ENCODE results near the gene MIA.

MIA gene

DNA sequence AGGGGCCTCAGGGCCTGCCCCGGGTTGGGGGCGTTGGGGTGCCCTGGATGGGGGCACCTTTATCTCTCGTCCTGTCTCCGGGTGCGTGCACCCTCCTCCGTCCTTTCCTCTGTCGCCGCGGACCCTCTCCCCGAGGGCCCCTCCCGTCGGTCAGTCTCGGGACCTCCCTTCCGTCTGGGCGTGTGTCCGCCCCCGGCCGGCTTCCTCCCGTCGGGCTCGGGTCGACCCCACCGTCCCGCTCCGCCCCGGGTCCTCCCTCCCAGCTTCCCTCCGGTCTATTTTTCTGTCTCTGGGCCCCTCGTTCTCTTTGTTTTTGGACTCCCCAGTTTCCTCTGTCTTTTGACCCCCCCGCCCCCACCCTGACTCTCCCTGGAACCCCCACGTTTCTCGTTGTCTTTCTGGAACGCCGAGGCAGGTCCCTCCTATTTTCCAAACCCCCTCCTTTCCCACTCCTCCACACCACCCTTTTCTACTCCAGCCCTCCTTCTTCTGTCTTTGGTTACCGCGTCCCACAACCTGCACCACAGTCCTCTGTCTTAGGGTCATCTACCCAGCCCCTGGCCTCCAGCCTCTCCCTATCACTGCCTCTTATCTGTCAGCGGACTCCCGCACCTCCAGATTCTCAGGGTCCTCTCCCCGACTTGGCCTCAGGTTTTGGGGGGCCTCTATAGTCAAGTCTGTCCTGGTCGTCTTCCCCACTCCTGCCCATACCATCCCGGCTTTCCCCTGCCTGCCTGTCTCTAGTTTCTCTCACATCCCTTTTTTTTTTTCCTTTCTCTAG is 24.4 kb downstream of the MIA start (continued):
- TF ChIP-seq KLF16 (tag by site-specific recombination; IDR thresholded peaks at IDR 0.05): peak; percentile 92
- peak; percentile 46; the same call in 1 of the 2 replicates for TF ChIP-seq ZNF501 (tag by site-specific recombination; IDR thresholded peaks at IDR 0.05)
- TF ChIP-seq ZNF157 (tag by site-specific recombination; IDR thresholded peaks at IDR 0.05): no peak
- no peak for TF ChIP-seq ZNF48 (tag by site-specific recombination; IDR thresholded peaks at IDR 0.05)
- TF ChIP-seq ZNF138 (tag by site-specific recombination; IDR thresholded peaks at IDR 0.05; ENCODE audit: borderline replicate concordance): no peak
- peak; percentile 70; the same call in 1 of the 2 replicates for TF ChIP-seq ZNF792 (tag by site-specific recombination; IDR thresholded peaks at IDR 0.05)
- TF ChIP-seq ZBTB1 (tag by site-specific recombination; IDR thresholded peaks at IDR 0.05): no peak
- no peak for TF ChIP-seq ZNF548 (tag by site-specific recombination; IDR thresholded peaks at IDR 0.05)
- TF ChIP-seq SP3 (tag by site-specific recombination; IDR thresholded peaks at IDR 0.05): peak; percentile 96
- no peak for TF ChIP-seq ZNF202 (tag by site-specific recombination; IDR thresholded peaks at IDR 0.05; ENCODE audit: borderline replicate concordance)
- TF ChIP-seq BCL11A (tag by site-specific recombination; IDR thresholded peaks at IDR 0.05; ENCODE audit: low read depth): no peak; the same call in none of the 2 replicates
- TF ChIP-seq, protein P1, sequence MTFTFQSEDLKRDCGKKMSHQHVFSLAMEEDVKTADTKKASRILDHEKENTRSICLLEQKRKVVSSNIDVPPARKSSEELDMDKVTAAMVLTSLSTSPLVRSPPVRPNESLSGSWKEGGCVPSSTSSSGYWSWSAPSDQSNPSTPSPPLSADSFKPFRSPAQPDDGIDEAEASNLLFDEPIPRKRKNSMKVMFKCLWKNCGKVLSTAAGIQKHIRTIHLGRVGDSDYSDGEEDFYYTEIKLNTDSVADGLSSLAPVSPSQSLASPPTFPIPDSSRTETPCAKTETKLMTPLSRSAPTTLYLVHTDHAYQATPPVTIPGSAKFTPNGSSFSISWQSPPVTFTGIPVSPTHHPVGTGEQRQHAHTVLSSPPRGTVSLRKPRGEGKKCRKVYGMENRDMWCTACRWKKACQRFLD (tag by site-specific recombination; IDR thresholded peaks at IDR 0.05): no peak
- TF ChIP-seq ZNF366 (tag by site-specific recombination; conservative IDR thresholded peaks at IDR 0.05): no peak; the same call in 1 of the 2 replicates
- TF ChIP-seq ZNF544 (tag by site-specific recombination; IDR thresholded peaks at IDR 0.05): no peak
- TF ChIP-seq HOXD13 (CRISPR knock-in tag; IDR thresholded peaks at IDR 0.05; ENCODE audit: borderline replicate concordance): no peak
- TF ChIP-seq, protein P2, sequence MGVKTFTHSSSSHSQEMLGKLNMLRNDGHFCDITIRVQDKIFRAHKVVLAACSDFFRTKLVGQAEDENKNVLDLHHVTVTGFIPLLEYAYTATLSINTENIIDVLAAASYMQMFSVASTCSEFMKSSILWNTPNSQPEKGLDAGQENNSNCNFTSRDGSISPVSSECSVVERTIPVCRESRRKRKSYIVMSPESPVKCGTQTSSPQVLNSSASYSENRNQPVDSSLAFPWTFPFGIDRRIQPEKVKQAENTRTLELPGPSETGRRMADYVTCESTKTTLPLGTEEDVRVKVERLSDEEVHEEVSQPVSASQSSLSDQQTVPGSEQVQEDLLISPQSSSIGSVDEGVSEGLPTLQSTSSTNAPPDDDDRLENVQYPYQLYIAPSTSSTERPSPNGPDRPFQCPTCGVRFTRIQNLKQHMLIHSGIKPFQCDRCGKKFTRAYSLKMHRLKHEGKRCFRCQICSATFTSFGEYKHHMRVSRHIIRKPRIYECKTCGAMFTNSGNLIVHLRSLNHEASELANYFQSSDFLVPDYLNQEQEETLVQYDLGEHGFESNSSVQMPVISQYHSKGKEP (tag by site-specific recombination; IDR thresholded peaks at IDR 0.05): no peak
- peak; percentile 60 for TF ChIP-seq GLIS1 (tag by site-specific recombination; IDR thresholded peaks at IDR 0.05)
- TF ChIP-seq, protein P3, sequence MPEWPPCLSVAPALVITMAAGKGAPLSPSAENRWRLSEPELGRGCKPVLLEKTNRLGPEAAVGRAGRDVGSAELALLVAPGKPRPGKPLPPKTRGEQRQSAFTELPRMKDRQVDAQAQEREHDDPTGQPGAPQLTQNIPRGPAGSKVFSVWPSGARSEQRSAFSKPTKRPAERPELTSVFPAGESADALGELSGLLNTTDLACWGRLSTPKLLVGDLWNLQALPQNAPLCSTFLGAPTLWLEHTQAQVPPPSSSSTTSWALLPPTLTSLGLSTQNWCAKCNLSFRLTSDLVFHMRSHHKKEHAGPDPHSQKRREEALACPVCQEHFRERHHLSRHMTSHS (tag by site-specific recombination; IDR thresholded peaks at IDR 0.05): no peak
- no peak for TF ChIP-seq SCRT2 (tag by site-specific recombination; IDR thresholded peaks at IDR 0.05)
- TF ChIP-seq, protein P4, sequence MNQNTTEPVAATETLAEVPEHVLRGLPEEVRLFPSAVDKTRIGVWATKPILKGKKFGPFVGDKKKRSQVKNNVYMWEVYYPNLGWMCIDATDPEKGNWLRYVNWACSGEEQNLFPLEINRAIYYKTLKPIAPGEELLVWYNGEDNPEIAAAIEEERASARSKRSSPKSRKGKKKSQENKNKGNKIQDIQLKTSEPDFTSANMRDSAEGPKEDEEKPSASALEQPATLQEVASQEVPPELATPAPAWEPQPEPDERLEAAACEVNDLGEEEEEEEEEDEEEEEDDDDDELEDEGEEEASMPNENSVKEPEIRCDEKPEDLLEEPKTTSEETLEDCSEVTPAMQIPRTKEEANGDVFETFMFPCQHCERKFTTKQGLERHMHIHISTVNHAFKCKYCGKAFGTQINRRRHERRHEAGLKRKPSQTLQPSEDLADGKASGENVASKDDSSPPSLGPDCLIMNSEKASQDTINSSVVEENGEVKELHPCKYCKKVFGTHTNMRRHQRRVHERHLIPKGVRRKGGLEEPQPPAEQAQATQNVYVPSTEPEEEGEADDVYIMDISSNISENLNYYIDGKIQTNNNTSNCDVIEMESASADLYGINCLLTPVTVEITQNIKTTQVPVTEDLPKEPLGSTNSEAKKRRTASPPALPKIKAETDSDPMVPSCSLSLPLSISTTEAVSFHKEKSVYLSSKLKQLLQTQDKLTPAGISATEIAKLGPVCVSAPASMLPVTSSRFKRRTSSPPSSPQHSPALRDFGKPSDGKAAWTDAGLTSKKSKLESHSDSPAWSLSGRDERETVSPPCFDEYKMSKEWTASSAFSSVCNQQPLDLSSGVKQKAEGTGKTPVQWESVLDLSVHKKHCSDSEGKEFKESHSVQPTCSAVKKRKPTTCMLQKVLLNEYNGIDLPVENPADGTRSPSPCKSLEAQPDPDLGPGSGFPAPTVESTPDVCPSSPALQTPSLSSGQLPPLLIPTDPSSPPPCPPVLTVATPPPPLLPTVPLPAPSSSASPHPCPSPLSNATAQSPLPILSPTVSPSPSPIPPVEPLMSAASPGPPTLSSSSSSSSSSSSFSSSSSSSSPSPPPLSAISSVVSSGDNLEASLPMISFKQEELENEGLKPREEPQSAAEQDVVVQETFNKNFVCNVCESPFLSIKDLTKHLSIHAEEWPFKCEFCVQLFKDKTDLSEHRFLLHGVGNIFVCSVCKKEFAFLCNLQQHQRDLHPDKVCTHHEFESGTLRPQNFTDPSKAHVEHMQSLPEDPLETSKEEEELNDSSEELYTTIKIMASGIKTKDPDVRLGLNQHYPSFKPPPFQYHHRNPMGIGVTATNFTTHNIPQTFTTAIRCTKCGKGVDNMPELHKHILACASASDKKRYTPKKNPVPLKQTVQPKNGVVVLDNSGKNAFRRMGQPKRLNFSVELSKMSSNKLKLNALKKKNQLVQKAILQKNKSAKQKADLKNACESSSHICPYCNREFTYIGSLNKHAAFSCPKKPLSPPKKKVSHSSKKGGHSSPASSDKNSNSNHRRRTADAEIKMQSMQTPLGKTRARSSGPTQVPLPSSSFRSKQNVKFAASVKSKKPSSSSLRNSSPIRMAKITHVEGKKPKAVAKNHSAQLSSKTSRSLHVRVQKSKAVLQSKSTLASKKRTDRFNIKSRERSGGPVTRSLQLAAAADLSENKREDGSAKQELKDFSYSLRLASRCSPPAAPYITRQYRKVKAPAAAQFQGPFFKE (tag by site-specific recombination; IDR thresholded peaks at IDR 0.05; ENCODE audit: borderline replicate concordance): no peak
- TF ChIP-seq ZEB2 (tag by site-specific recombination; IDR thresholded peaks at IDR 0.05): peak; percentile 82
- TF ChIP-seq ZNF354C (tag by site-specific recombination; IDR thresholded peaks at IDR 0.05; ENCODE audit: borderline replicate concordance, low read depth): no peak
- no peak for TF ChIP-seq ZNF23 (tag by site-specific recombination; IDR thresholded peaks at IDR 0.05; ENCODE audit: borderline replicate concordance)
- TF ChIP-seq ZNF335 (tag by site-specific recombination; conservative IDR thresholded peaks at IDR 0.05): peak; percentile 87
- TF ChIP-seq, protein P5, sequence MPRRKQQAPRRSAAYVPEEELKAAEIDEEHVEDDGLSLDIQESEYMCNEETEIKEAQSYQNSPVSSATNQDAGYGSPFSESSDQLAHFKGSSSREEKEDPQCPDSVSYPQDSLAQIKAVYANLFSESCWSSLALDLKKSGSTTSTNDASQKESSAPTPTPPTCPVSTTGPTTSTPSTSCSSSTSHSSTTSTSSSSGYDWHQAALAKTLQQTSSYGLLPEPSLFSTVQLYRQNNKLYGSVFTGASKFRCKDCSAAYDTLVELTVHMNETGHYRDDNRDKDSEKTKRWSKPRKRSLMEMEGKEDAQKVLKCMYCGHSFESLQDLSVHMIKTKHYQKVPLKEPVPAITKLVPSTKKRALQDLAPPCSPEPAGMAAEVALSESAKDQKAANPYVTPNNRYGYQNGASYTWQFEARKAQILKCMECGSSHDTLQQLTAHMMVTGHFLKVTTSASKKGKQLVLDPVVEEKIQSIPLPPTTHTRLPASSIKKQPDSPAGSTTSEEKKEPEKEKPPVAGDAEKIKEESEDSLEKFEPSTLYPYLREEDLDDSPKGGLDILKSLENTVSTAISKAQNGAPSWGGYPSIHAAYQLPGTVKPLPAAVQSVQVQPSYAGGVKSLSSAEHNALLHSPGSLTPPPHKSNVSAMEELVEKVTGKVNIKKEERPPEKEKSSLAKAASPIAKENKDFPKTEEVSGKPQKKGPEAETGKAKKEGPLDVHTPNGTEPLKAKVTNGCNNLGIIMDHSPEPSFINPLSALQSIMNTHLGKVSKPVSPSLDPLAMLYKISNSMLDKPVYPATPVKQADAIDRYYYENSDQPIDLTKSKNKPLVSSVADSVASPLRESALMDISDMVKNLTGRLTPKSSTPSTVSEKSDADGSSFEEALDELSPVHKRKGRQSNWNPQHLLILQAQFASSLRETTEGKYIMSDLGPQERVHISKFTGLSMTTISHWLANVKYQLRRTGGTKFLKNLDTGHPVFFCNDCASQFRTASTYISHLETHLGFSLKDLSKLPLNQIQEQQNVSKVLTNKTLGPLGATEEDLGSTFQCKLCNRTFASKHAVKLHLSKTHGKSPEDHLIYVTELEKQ (tag by site-specific recombination; IDR thresholded peaks at IDR 0.05; ENCODE audit: borderline replicate concordance): no peak
- 0 out of 2 replicates have a peak, but pooled peaks have one; percentile 38 for TF ChIP-seq ZBTB8A (tag by site-specific recombination; IDR thresholded peaks at IDR 0.05)
- TF ChIP-seq ZBTB7A (tag by site-specific recombination; IDR thresholded peaks at IDR 0.05; ENCODE audit: low read depth): peak; percentile 62
